ENCODE results near the gene PHLDA2.
A peak's percentile ranks its signal among the peaks of the same experiment; 100 is the strongest.

PHLDA2 gene

GRCh38 chr11:2928605-2929530 is at the start of gene PHLDA2:
PHLDA2 (minus strand) TSS chr11:2929420; CDS start chr11:2929364, 56 bp downstream.
- DNase-seq (ENCODE audit: low spot score), result no peak

GRCh38 chr11:2977113-2977512 is 47.9 kb upstream of the PHLDA2 start:
- DNase-seq (ENCODE audit: low spot score), result no peak

- no peak for DNase-seq (ENCODE audit: low spot score)
Measured at GRCh38 chr11:2976294-2977063, 47.3 kb upstream of the PHLDA2 start.

GRCh38 chr11:2975594-2975993 is 46.4 kb upstream of the PHLDA2 start:
- DNase-seq (ENCODE audit: low spot score), result peak; percentile 89

- DNase-seq (ENCODE audit: low spot score), result no peak
Measured at GRCh38 chr11:2974272-2974671, 45.1 kb upstream of the PHLDA2 start.

- no peak for DNase-seq (ENCODE audit: low spot score)
Measured at GRCh38 chr11:2968341-2968900, 39.2 kb upstream of the PHLDA2 start.

GRCh38 chr11:2964782-2965181 is 35.6 kb upstream of the PHLDA2 start:
- no peak for DNase-seq (ENCODE audit: low spot score)

- DNase-seq (ENCODE audit: low spot score), result no peak
Measured at GRCh38 chr11:2963761-2964160, 34.5 kb upstream of the PHLDA2 start.

- no peak for DNase-seq (ENCODE audit: low spot score)
Measured at GRCh38 chr11:2963112-2963754, 34.0 kb upstream of the PHLDA2 start.

GRCh38 chr11:2961080-2961479 is 31.9 kb upstream of the PHLDA2 start:
- no peak for DNase-seq (ENCODE audit: low spot score)

GRCh38 chr11:2960139-2960538 is 30.9 kb upstream of the PHLDA2 start:
- DNase-seq (ENCODE audit: low spot score), result no peak

- DNase-seq (ENCODE audit: low spot score), result no peak
Measured at GRCh38 chr11:2958251-2958650, 29.0 kb upstream of the PHLDA2 start.

- DNase-seq (ENCODE audit: low spot score), result no peak
Measured at GRCh38 chr11:2955906-2956476, 26.8 kb upstream of the PHLDA2 start.

GRCh38 chr11:2954263-2954662 is 25.0 kb upstream of the PHLDA2 start:
- DNase-seq (ENCODE audit: low spot score), result no peak

- DNase-seq (ENCODE audit: low spot score), result no peak
Measured at GRCh38 chr11:2952290-2952689, 23.1 kb upstream of the PHLDA2 start.

- no peak for DNase-seq (ENCODE audit: low spot score)
Measured at GRCh38 chr11:2951231-2952110, 22.3 kb upstream of the PHLDA2 start.

GRCh38 chr11:2950825-2951224 is 21.6 kb upstream of the PHLDA2 start:
- DNase-seq (ENCODE audit: low spot score), result no peak

- DNase-seq (ENCODE audit: low spot score), result no peak
Measured at GRCh38 chr11:2949920-2950319, 20.7 kb upstream of the PHLDA2 start.

GRCh38 chr11:2947744-2948143 is 18.5 kb upstream of the PHLDA2 start:
- no peak for DNase-seq (ENCODE audit: low spot score)

- DNase-seq (ENCODE audit: low spot score), result no peak
Measured at GRCh38 chr11:2945757-2946287, 16.6 kb upstream of the PHLDA2 start.

Data from pons (tissue), 1 donor.